DMS79 treated with DMSO at 0.1 percent for 48 hours (cell line): ENCODE results near the gene UGT2B7.

Experiments used
- DNase-seq: peaks from one replicate; lab custom pipeline; 2025; lab: John Stamatoyannopoulos, UW

Gene UGT2B7

DNA sequence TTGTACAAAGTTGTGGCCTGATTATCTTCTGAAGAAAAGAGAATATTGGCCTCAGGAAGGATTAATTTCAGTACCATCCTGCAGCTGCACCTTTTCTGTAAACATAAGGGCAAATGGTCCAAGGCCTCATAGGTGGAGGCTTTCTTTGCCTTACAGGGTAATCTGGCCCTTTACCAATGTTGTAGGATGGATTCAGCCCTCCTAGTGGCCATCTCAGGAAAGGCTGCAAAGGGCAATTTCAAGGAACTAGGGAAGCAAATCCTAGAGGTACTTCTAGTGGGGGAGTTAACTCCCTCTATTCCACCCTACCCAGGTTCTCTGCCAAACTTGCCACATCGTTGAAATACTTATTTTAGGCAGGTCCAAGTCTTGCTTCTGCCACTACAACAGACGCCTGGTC, 60.6 kb downstream of the UGT2B7 start:
- DNase-seq = no peak
